Motor neuron (in vitro differentiated cells): ENCODE results near the gene BRAT1. TPM values are rescaled to one million over a fixed set of nuclear protein-coding genes. Genes with fewer than 3 reads are reported as not detected.
A peak's percentile ranks its signal among the peaks of the same experiment; 100 is the strongest.

ENCODE experiments used
- ATAC-seq, 8 experiments: fragments of 200-7000 bp; cut with Tn5 transposase; replicated peaks in 6 of 8; 2 replicates each; pipeline ENCODE4 v1.8.0; 2021; ENCODE audit warnings: mild to moderate bottlenecking in 8 of 8, moderate library complexity in 8 of 8
- H3K27ac ChIP-seq, 2 donors: fragments of 250-450 bp; sonication (Bioruptor Pico); 2 replicates each; pipeline ENCODE4 v1.9.0; 2021; ENCODE audit warnings: antibody characterized with exemption in 2 of 2, mild to moderate bottlenecking in 2 of 2, moderate library complexity in 1 of 2
- H3K4me1 ChIP-seq, 2 donors: fragments of 250-450 bp; sonication (Bioruptor Pico); replicated peaks in 1 of 2; 2 replicates each; pipeline ENCODE4 v1.6.1; 2021; ENCODE audit warnings: antibody characterized with exemption in 2 of 2, mild to moderate bottlenecking in 2 of 2, moderate library complexity in 1 of 2
- H3K4me3 ChIP-seq, 5 donors: fragments of 250-450 bp; sonication (Bioruptor Pico); 2 replicates each; pipeline ENCODE4 v1.9.0; 2021; ENCODE audit warnings: antibody characterized with exemption in 5 of 5, mild to moderate bottlenecking in 5 of 5, moderate library complexity in 4 of 5
- WGBS, 10 experiments: fragments of 450-650 bp; shearing (Covaris generic); methylation state at CpG; one replicate each; pipeline ENCODE4 v1.0.0; 2022; 5-methylcytosine and 5-hydroxymethylcytosine counted together
- in situ Hi-C, 9 experiments: fragments of 400-800 bp; cut with MboI; loops; one replicate each; pipeline ENCODE4 v1.15.0; 2021; ENCODE audit warnings: low sequenced_read_pairs in 9 of 9, low pct_unique_long_range_greater_than_20kb in 2 of 9; ENCODE audit not compliant: unreplicated experiment in 9 of 9
- total RNA-seq, 8 experiments: library from RNA; unstranded; fragments of 300-600 nt; gene quantifications; 2 replicates each; pipeline versions ENCODE4 v1.2.3 to v1.2.4, GENCODE V29; 2022

The BRAT1 gene
- 10 to 100 TPM; 11.9 to 25.9 (median 19.6) TPM for total RNA-seq

- peak; percentile 67 to 86 (median 82) for ATAC-seq
- 0 to 20% (median 0%) methylated on average over 1 to 5 of the region's 79 CpGs; no CpG with 5 or more reads in 7 of the 10 experiments for WGBS, 10 experiments
- peak within 1 kb of the TSS; percentile 99 to 100 for H3K27ac ChIP-seq
- in situ Hi-C loops: no loop called here
- H3K4me1 ChIP-seq: peaks cover 8 to 12% of the 10 kb centered on the region in 2 donors
- peak within 1 kb of the TSS; percentile 60 to 98 (median 90) for H3K4me3 ChIP-seq
Measured at GRCh38 chr7:2555121-2556052, at the start of gene BRAT1. BRAT1 (minus strand) TSS chr7:2555524; CDS start chr7:2554431, 1,093 bp downstream.

GRCh38 chr7:2604608-2605174 lies 49.4 kb upstream of the BRAT1 start:
- WGBS, 10 experiments: 85 to 90% (median 90%) methylated on average over 2 to 8 of the region's 29 CpGs; no CpG with 5 or more reads in 7 of the 10 experiments
- Histone ChIP-seq H3K4me3 (no peak overlapping the region), H3K27ac (no peak overlapping the region), H3K4me1 (peaks cover 0 to 9% of the 10 kb centered on the region in 2 donors)
- in situ Hi-C loops: no loop called here
- ATAC-seq: no peak

GRCh38 chr7:2603044-2603965 lies 48.0 kb upstream of the BRAT1 start:
- no peak for ATAC-seq
- Histone ChIP-seq H3K4me3 (no peak overlapping the region), H3K27ac (no peak overlapping the region), H3K4me1 (peaks cover 0 to 4% of the 10 kb centered on the region in 2 donors)
- WGBS, 10 experiments: 83 to 100% (median 94%) methylated on average over 1 to 12 of the region's 35 CpGs; no CpG with 5 or more reads in 4 of the 10 experiments
- in situ Hi-C loops: no loop called here

- in situ Hi-C loops: no loop called here
Measured at GRCh38 chr7:2602406-2603043, 47.2 kb upstream of the BRAT1 start.

GRCh38 chr7:2601907-2602306 lies 46.6 kb upstream of the BRAT1 start:
- ATAC-seq: no peak
- no peaks in the 10 kb centered on the region for H3K4me1 ChIP-seq
- no peak overlapping the region for H3K4me3 ChIP-seq
- 56 to 100% (median 96%) methylated on average over 1 to 11 of the region's 11 CpGs; no CpG with 5 or more reads in 4 of the 10 experiments for WGBS, 10 experiments
- H3K27ac ChIP-seq: no peak overlapping the region
- in situ Hi-C loops: no loop called here

More at GRCh38 chr7:2602406-2603043, 47.2 kb upstream of the BRAT1 start:
- Histone ChIP-seq H3K27ac (no peak overlapping the region), H3K4me1 (no peaks in the 10 kb centered on the region), H3K4me3 (no peak overlapping the region)
- WGBS, 10 experiments: 93 to 100% methylated on average over 1 to 3 of the region's 19 CpGs; no CpG with 5 or more reads in 8 of the 10 experiments
- peak in 4 of 8 experiments; percentile 39 to 55 (median 40) for ATAC-seq

- Histone ChIP-seq H3K4me3 (no peak overlapping the region), H3K27ac (no peak overlapping the region), H3K4me1 (no peaks in the 10 kb centered on the region)
- in situ Hi-C loops: no loop called here
- WGBS, 10 experiments: 20 to 100% (median 64%) methylated on average over 1 to 7 of the region's 9 CpGs; no CpG with 5 or more reads in 4 of the 10 experiments
- no peak for ATAC-seq
Measured at GRCh38 chr7:2601065-2601464, 45.7 kb upstream of the BRAT1 start.

- no peak overlapping the region for H3K27ac ChIP-seq
- no peaks in the 10 kb centered on the region for H3K4me1 ChIP-seq
- WGBS, 10 experiments: 70 to 100% (median 94%) methylated on average over 1 to 16 of the region's 29 CpGs; no CpG with 5 or more reads in 2 of the 10 experiments
- in situ Hi-C loops: no loop called here
- no peak overlapping the region for H3K4me3 ChIP-seq
- ATAC-seq: peak in 5 of 8 experiments; percentile 33 to 54 (median 39)
Measured at GRCh38 chr7:2598154-2598823, 43.0 kb upstream of the BRAT1 start.

GRCh38 chr7:2597273-2597640 lies 41.9 kb upstream of the BRAT1 start:
- in situ Hi-C loops: no loop called here
- H3K4me1 ChIP-seq: no peaks in the 10 kb centered on the region
- ATAC-seq: peak in 2 of 8 experiments; percentile 43 to 68
- WGBS, 10 experiments: 80 to 100% (median 88%) methylated on average over 1 to 7 of the region's 13 CpGs; no CpG with 5 or more reads in 2 of the 10 experiments
- H3K4me3 ChIP-seq: no peak overlapping the region
- no peak overlapping the region for H3K27ac ChIP-seq

- Histone ChIP-seq H3K27ac (no peak overlapping the region), H3K4me3 (no peak overlapping the region), H3K4me1 (no peaks in the 10 kb centered on the region)
- in situ Hi-C loops: no loop called here
- ATAC-seq: peak in 1 of 8 experiments; percentile 49
- WGBS, 10 experiments: 56 to 89% (median 74%) methylated on average over 5 to 19 of the region's 22 CpGs; no CpG with 5 or more reads in 2 of the 10 experiments
Measured at GRCh38 chr7:2596464-2597272, 41.3 kb upstream of the BRAT1 start.

GRCh38 chr7:2595258-2595860 lies 40.0 kb upstream of the BRAT1 start:
- ATAC-seq: no peak
- no peak overlapping the region for H3K4me3 ChIP-seq
- 75 to 100% (median 95%) methylated on average over 1 to 9 of the region's 27 CpGs; no CpG with 5 or more reads in 3 of the 10 experiments for WGBS, 10 experiments
- H3K4me1 ChIP-seq: no peaks in the 10 kb centered on the region
- in situ Hi-C loops: no loop called here
- no peak overlapping the region for H3K27ac ChIP-seq

- WGBS, 10 experiments: 92 to 100% (median 100%) methylated on average over 1 to 2 of the region's 10 CpGs; no CpG with 5 or more reads in 6 of the 10 experiments
- Histone ChIP-seq H3K4me1 (no peaks in the 10 kb centered on the region), H3K4me3 (no peak overlapping the region), H3K27ac (no peak overlapping the region)
- ATAC-seq: no peak
- in situ Hi-C loops: no loop called here
Measured at GRCh38 chr7:2594599-2594998, 39.3 kb upstream of the BRAT1 start.
